ENCODE results near the gene BCL2L1.

The BCL2L1 gene

GRCh38 chr20:31746068-31746878, 23.6 kb upstream of the BCL2L1 start:
- TF ChIP-seq CTCF (IDR thresholded peaks at IDR 0.05; ENCODE audit: low read depth, low read length, missing control alignments): no peak
- DNase-seq (ENCODE audit: low read depth): no peak
- H3K4me3 ChIP-seq (ENCODE audit: low read depth, low read length): no peak overlapping the region

- no peak for DNase-seq (ENCODE audit: low read depth)
- no peak for TF ChIP-seq CTCF (IDR thresholded peaks at IDR 0.05; ENCODE audit: low read depth, low read length, missing control alignments)
- peak overlapping the region; percentile 70 for H3K4me3 ChIP-seq (ENCODE audit: low read depth, low read length)
These were observed 18.1 kb upstream of the BCL2L1 start for GRCh38 chr20:31740656-31741323.

- H3K4me3 ChIP-seq (ENCODE audit: low read depth, low read length): peak overlapping the region; percentile 70
- TF ChIP-seq CTCF (IDR thresholded peaks at IDR 0.05; ENCODE audit: low read depth, low read length, missing control alignments): no peak
- DNase-seq (ENCODE audit: low read depth): no peak
These were observed 17.5 kb upstream of the BCL2L1 start for GRCh38 chr20:31740208-31740607.

GRCh38 chr20:31739550-31739977, 16.9 kb upstream of the BCL2L1 start:
- peak overlapping the region; percentile 70 for H3K4me3 ChIP-seq (ENCODE audit: low read depth, low read length)
- no peak for DNase-seq (ENCODE audit: low read depth)
- no peak for TF ChIP-seq CTCF (IDR thresholded peaks at IDR 0.05; ENCODE audit: low read depth, low read length, missing control alignments)

- H3K4me3 ChIP-seq (ENCODE audit: low read depth, low read length): peak within 1 kb of the TSS; percentile 70
- peak; percentile 89 for DNase-seq (ENCODE audit: low read depth)
- no peak for TF ChIP-seq CTCF (IDR thresholded peaks at IDR 0.05; ENCODE audit: low read depth, low read length, missing control alignments)
These were observed 16.3 kb upstream of the BCL2L1 start, which contains the start of gene TPX2 for GRCh38 chr20:31738729-31739549. Gene TPX2 (plus strand): TSS chr20:31739290. CDS start chr20:31757477, 18,187 bp downstream.

GRCh38 chr20:31731321-31731717, 8.7 kb upstream of the BCL2L1 start:
- no peak overlapping the region for H3K4me3 ChIP-seq (ENCODE audit: low read depth, low read length)
- TF ChIP-seq CTCF (IDR thresholded peaks at IDR 0.05; ENCODE audit: low read depth, low read length, missing control alignments): no peak
- no peak for DNase-seq (ENCODE audit: low read depth)

Data from GM12864 (cell line).